SJSA1 (cell line): Measurements from ENCODE around the gene PTAFR. TPM values are rescaled to one million over a fixed set of nuclear protein-coding genes. Genes with fewer than 3 reads are reported as not detected.
"Not testable (repeated sequence)": the region's sequence is repeated elsewhere in the genome, so short reads cannot be mapped to it uniquely, and the experiment has no call there.

Experiments
- DNase-seq, 2 experiments: peaks; one replicate each; pipeline ENCODE4 v3.0.0-alpha.2; 2015 to 2020; ENCODE audit warnings: low spot score in 2 of 2, low read depth in 1 of 2
- H3K27ac ChIP-seq: fragments of 250-450 bp; sonication (Bioruptor Pico); 2 replicates; pipeline ENCODE4 v1.5.1; 2020; ENCODE audit warnings: mild to moderate bottlenecking, moderate library complexity
- H3K27me3 ChIP-seq: fragments of 250-450 bp; sonication (Bioruptor Pico); replicated peaks from 2 replicates; pipeline ENCODE4 v1.5.1; 2020; ENCODE audit warnings: mild to moderate bottlenecking, moderate library complexity
- H3K36me3 ChIP-seq: fragments of 250-450 bp; sonication (Bioruptor Pico); 2 replicates; pipeline ENCODE4 v1.5.1; 2020; ENCODE audit warnings: mild to moderate bottlenecking
- H3K4me1 ChIP-seq: fragments of 250-450 bp; sonication (Bioruptor Pico); replicated peaks from 2 replicates; pipeline ENCODE4 v1.6.1; 2021; ENCODE audit warnings: mild to moderate bottlenecking
- H3K4me3 ChIP-seq: fragments of 250-450 bp; sonication (Bioruptor Pico); 2 replicates; pipeline ENCODE4 v1.5.1; 2020; ENCODE audit warnings: mild to moderate bottlenecking
- H3K9me3 ChIP-seq: fragments of 250-450 bp; sonication (Bioruptor Pico); replicated peaks from 2 replicates; pipeline ENCODE4 v1.5.1; 2020; ENCODE audit warnings: mild to moderate bottlenecking
- total RNA-seq: library from RNA; depleted of rRNA; stranded (reverse); fragments of >200 nt; shearing (Covaris generic); gene quantifications from 2 replicates; pipeline ENCODE4 v1.2.3, GENCODE V29; 2014

The PTAFR gene
- total RNA-seq, 1 experiment from 2014 or later: 0.74 TPM

GRCh38 chr1:28145728-28146127, 30.8 kb downstream of the PTAFR start:
- Histone ChIP-seq H3K4me3 (no peak overlapping the region), H3K27ac (no peak overlapping the region), H3K36me3 (no peaks in the 10 kb centered on the region; the same call in 1 of the 2 replicates), H3K27me3 (no peaks in the 10 kb centered on the region), H3K9me3 (no peaks in the 10 kb centered on the region), H3K4me1 (peaks cover 5% of the 10 kb centered on the region)
- no peak for DNase-seq

- H3K4me1 ChIP-seq: peaks cover 5% of the 10 kb centered on the region
- no peak overlapping the region for H3K27ac ChIP-seq
- no peak overlapping the region for H3K4me3 ChIP-seq
- DNase-seq: peak in 1 of 2 experiments; percentile 21
- no peaks in the 10 kb centered on the region for H3K9me3 ChIP-seq
- no peaks in the 10 kb centered on the region for H3K36me3 ChIP-seq
- no peaks in the 10 kb centered on the region for H3K27me3 ChIP-seq
Measured at GRCh38 chr1:28144203-28145135, 32.0 kb downstream of the PTAFR start.

- H3K27ac ChIP-seq: no peak overlapping the region
- no peaks in the 10 kb centered on the region for H3K9me3 ChIP-seq
- no peak overlapping the region for H3K4me3 ChIP-seq
- no peaks in the 10 kb centered on the region for H3K27me3 ChIP-seq
- DNase-seq: no peak
- H3K36me3 ChIP-seq: no peaks in the 10 kb centered on the region
- H3K4me1 ChIP-seq: peaks cover 8% of the 10 kb centered on the region
Measured at GRCh38 chr1:28143496-28144202, 32.8 kb downstream of the PTAFR start.

GRCh38 chr1:28141685-28142084, 34.8 kb downstream of the PTAFR start:
- Histone ChIP-seq H3K4me1 (peaks cover 15% of the 10 kb centered on the region), H3K27me3 (no peaks in the 10 kb centered on the region), H3K36me3 (no peaks in the 10 kb centered on the region), H3K9me3 (no peaks in the 10 kb centered on the region), H3K27ac (no peak overlapping the region), H3K4me3 (no peak overlapping the region)
- DNase-seq: no peak

- H3K4me1 ChIP-seq: peaks cover 19% of the 10 kb centered on the region
- H3K27ac ChIP-seq, H3K27me3 ChIP-seq, H3K4me3 ChIP-seq, H3K9me3 ChIP-seq, DNase-seq, H3K36me3 ChIP-seq: not testable (repeated sequence)
Measured at GRCh38 chr1:28139866-28140265, 36.6 kb downstream of the PTAFR start.

GRCh38 chr1:28139025-28139712, 37.3 kb downstream of the PTAFR start:
- Histone ChIP-seq H3K27me3 (no peaks in the 10 kb centered on the region), H3K9me3 (no peaks in the 10 kb centered on the region), H3K27ac (no peak overlapping the region), H3K4me3 (no peak overlapping the region), H3K4me1 (peaks cover 14% of the 10 kb centered on the region), H3K36me3 (no peaks in the 10 kb centered on the region)
- DNase-seq: no peak

GRCh38 chr1:28136922-28137613, 39.4 kb downstream of the PTAFR start:
- no peaks in the 10 kb centered on the region for H3K9me3 ChIP-seq
- H3K4me3 ChIP-seq: no peak overlapping the region
- H3K27me3 ChIP-seq: no peaks in the 10 kb centered on the region
- peaks cover 14% of the 10 kb centered on the region for H3K4me1 ChIP-seq
- no peak for DNase-seq
- no peak overlapping the region for H3K27ac ChIP-seq
- no peaks in the 10 kb centered on the region for H3K36me3 ChIP-seq

- Histone ChIP-seq H3K27me3 (no peaks in the 10 kb centered on the region), H3K4me1 (peaks cover 14% of the 10 kb centered on the region), H3K36me3 (no peaks in the 10 kb centered on the region), H3K9me3 (no peaks in the 10 kb centered on the region), H3K27ac (no peak overlapping the region), H3K4me3 (no peak overlapping the region)
- no peak for DNase-seq
Measured at GRCh38 chr1:28136169-28136921, 40.1 kb downstream of the PTAFR start.

- no peaks in the 10 kb centered on the region for H3K27me3 ChIP-seq
- DNase-seq: no peak
- H3K36me3 ChIP-seq: no peaks in the 10 kb centered on the region
- H3K4me3 ChIP-seq: no peak overlapping the region
- no peak overlapping the region for H3K27ac ChIP-seq
- no peaks in the 10 kb centered on the region for H3K9me3 ChIP-seq
- H3K4me1 ChIP-seq: peaks cover 14% of the 10 kb centered on the region
Measured at GRCh38 chr1:28135371-28136168, 40.9 kb downstream of the PTAFR start.

GRCh38 chr1:28134651-28135207, 41.8 kb downstream of the PTAFR start:
- Histone ChIP-seq H3K4me3 (no peak overlapping the region), H3K27me3 (no peaks in the 10 kb centered on the region), H3K36me3 (no peaks in the 10 kb centered on the region), H3K4me1 (peaks cover 14% of the 10 kb centered on the region), H3K27ac (no peak overlapping the region), H3K9me3 (no peaks in the 10 kb centered on the region)
- DNase-seq: no peak

- H3K36me3 ChIP-seq: no peaks in the 10 kb centered on the region
- peaks cover 22% of the 10 kb centered on the region for H3K4me1 ChIP-seq
- H3K4me3 ChIP-seq: no peak overlapping the region
- no peak overlapping the region for H3K27ac ChIP-seq
- no peaks in the 10 kb centered on the region for H3K9me3 ChIP-seq
- no peak for DNase-seq
- H3K27me3 ChIP-seq: no peaks in the 10 kb centered on the region
Measured at GRCh38 chr1:28132171-28133167, 44.0 kb downstream of the PTAFR start.
